Mucosa of rectum (tissue), 2 donors: ENCODE results near the gene SEPHS1.
"Not testable (repeated sequence)": the region's sequence is repeated elsewhere in the genome, so short reads cannot be mapped to it uniquely, and the experiment has no call there.

Experiments used
- H3K27ac ChIP-seq, 2 donors: one replicate each; pipeline ENCODE4 v1.7.0; 2013; ENCODE audit warnings: inconsistent platforms in 2 of 2, low read depth in 2 of 2, low read length in 2 of 2
- H3K27me3 ChIP-seq, 2 donors: one replicate each; pipeline ENCODE4 v1.7.0; 2013; ENCODE audit warnings: low read length in 2 of 2; ENCODE audit not compliant: control insufficient read depth in 2 of 2, insufficient read depth in 2 of 2
- H3K36me3 ChIP-seq, 2 donors: one replicate each; pipeline ENCODE4 v1.7.0; 2013; ENCODE audit warnings: low read length in 2 of 2; ENCODE audit not compliant: control insufficient read depth in 2 of 2, insufficient read depth in 2 of 2
- H3K4me1 ChIP-seq, 2 donors: one replicate each; pipeline ENCODE4 v1.7.0; 2013; ENCODE audit warnings: low read length in 2 of 2, mild to moderate bottlenecking in 1 of 2; ENCODE audit not compliant: control insufficient read depth in 2 of 2, insufficient read depth in 2 of 2
- H3K4me3 ChIP-seq, 2 donors: one replicate each; pipeline ENCODE4 v1.7.0; 2013; ENCODE audit warnings: low read length in 2 of 2
- H3K9ac ChIP-seq, 2 donors: one replicate each; pipeline ENCODE4 v1.7.0; 2013; ENCODE audit warnings: low read length in 2 of 2, low read depth in 1 of 2, mild to moderate bottlenecking in 1 of 2
- H3K9me3 ChIP-seq, 2 donors: one replicate each; pipeline ENCODE4 v1.7.0; 2013; ENCODE audit warnings: low read length in 2 of 2; ENCODE audit not compliant: control insufficient read depth in 2 of 2
- donor health status: healthy.
- donor health status: Normal muscosa, but diverticular disease.

Gene SEPHS1

GRCh38 chr10:13383399-13383761, 35.3 kb upstream of the SEPHS1 start:
- Histone ChIP-seq H3K4me3 (peak overlapping the region; percentile 73 to 74), H3K27me3 (peaks cover 0 to 3% of the 10 kb centered on the region in 2 donors), H3K36me3 (no peaks in the 10 kb centered on the region), H3K9ac (peak overlapping the region; percentile 54 to 71), H3K4me1 (peaks cover 5 to 15% of the 10 kb centered on the region in 2 donors), H3K27ac (peak overlapping the region; percentile 84 to 87), H3K9me3 (no peaks in the 10 kb centered on the region)

DNA sequence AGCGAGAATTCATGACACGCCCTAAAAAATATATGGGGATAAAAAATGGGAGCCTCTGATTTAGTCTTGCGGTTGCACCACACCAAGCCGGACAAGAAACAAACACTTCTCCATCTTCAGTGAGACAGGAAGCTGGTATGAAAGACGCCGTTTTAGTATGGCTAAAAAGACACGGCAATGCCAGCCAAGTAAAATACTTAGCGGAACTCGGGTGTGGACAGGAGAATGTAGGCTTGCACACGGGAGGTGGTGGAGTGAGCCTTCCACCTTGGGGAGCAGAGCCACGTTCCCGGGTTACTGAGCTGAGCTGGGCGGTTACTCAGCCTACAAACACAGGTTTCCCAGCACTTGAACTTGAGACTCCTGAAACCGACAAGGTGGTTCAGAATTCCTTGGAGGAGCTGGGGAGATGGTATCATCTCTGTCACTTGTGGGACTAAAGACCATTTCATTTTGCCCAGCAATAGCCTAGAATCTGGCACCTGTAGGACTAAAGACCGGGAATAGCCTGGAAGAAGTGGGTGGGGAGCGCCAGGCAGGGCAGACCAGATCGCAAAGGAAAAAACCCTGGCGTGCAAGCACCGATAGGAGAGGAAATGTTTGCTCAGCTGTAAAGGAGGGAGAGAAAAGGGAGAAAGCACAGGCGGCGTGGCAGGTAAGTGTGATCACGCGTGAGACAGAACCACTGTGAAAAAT, 34.8 kb upstream of the SEPHS1 start:
- Histone ChIP-seq H3K9me3 (no peaks in the 10 kb centered on the region), H3K36me3 (no peaks in the 10 kb centered on the region), H3K9ac (peak overlapping the region; percentile 54 to 71), H3K27me3 (peaks cover 0 to 3% of the 10 kb centered on the region in 2 donors), H3K27ac (peak overlapping the region; percentile 84 to 87), H3K4me3 (peak overlapping the region; percentile 73 to 74), H3K4me1 (peaks cover 5 to 15% of the 10 kb centered on the region in 2 donors)

DNA sequence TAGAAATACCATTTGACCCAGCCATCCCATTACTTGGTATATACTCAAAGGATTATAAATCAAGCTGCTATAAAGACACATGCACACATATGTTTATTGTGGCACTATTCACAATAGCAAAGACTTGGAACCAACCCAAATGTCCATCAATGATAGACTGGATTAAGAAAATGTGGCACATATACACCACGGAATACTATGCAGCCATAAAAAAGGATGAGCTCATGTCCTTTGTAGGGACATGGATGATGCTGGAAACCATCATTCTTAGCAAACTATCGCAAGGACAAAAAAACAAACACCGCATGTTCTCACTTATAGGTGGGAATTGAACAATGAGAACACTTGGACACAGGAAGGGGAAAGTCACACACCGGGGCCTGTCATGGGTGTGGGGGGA, 31.0 kb upstream of the SEPHS1 start:
- not testable (repeated sequence) for H3K36me3 ChIP-seq, H3K9me3 ChIP-seq, H3K9ac ChIP-seq, H3K4me3 ChIP-seq, H3K27ac ChIP-seq, H3K27me3 ChIP-seq
- H3K4me1 ChIP-seq: peaks cover 5 to 11% of the 10 kb centered on the region in 2 donors

GRCh38 chr10:13376746-13377145, 28.7 kb upstream of the SEPHS1 start:
- H3K27me3 ChIP-seq: no peaks in the 10 kb centered on the region
- no peaks in the 10 kb centered on the region for H3K9me3 ChIP-seq
- H3K9ac ChIP-seq: no peak overlapping the region
- H3K36me3 ChIP-seq: no peaks in the 10 kb centered on the region
- no peak overlapping the region for H3K4me3 ChIP-seq
- H3K27ac ChIP-seq: no peak overlapping the region
- H3K4me1 ChIP-seq: no peaks in the 10 kb centered on the region

DNA sequence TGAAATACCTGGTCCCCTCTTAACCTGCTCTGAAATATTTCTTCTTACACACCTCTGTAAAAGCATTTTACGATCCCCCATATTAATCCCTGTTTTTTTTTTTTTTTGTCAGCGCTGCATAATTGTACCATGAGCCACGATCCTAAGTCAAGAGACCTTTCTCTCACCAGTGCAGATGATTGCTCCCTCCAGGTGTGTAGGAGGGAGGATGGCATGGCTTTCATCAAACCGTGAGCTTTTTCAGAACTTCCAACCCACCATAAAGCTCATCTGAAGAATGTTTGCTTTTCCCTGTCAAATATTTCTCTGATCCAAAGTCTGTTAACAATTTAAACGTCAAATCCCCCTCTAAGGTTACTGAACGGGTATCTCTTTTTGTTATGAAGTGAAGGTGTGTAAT, 28.2 kb upstream of the SEPHS1 start:
- Histone ChIP-seq H3K27me3 (no peaks in the 10 kb centered on the region), H3K36me3 (no peaks in the 10 kb centered on the region), H3K4me3 (no peak overlapping the region), H3K9me3 (no peaks in the 10 kb centered on the region), H3K4me1 (no peaks in the 10 kb centered on the region), H3K9ac (no peak overlapping the region), H3K27ac (no peak overlapping the region)

- no peak overlapping the region for H3K27ac ChIP-seq
- H3K4me1 ChIP-seq: no peaks in the 10 kb centered on the region
- no peak overlapping the region for H3K4me3 ChIP-seq
- no peaks in the 10 kb centered on the region for H3K36me3 ChIP-seq
- no peaks in the 10 kb centered on the region for H3K27me3 ChIP-seq
- no peak overlapping the region for H3K9ac ChIP-seq
- no peaks in the 10 kb centered on the region for H3K9me3 ChIP-seq
Measured at GRCh38 chr10:13375791-13376190, 27.7 kb upstream of the SEPHS1 start.

DNA sequence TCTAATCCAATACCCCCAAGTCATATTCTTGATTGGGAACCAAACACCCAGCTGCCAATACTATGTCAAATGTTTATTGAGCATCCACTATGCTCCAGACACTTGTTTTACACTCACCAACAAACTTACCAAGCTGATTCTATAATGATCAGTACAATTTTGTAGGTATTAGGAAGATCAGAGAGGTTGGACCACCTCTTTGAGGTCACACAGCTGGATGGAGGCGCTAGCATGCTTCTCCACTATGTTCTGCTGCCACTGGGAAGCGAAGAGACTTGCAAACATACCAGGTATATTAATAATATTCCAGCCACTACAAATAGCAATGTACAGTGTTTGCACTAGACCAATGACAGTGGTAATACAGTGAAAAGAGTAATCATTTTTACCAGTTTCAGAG, 25.6 kb upstream of the SEPHS1 start:
- Histone ChIP-seq H3K4me3 (no peak overlapping the region), H3K27me3 (no peaks in the 10 kb centered on the region), H3K36me3 (no peaks in the 10 kb centered on the region), H3K9me3 (no peaks in the 10 kb centered on the region), H3K27ac (no peak overlapping the region), H3K9ac (no peak overlapping the region), H3K4me1 (no peaks in the 10 kb centered on the region)

DNA sequence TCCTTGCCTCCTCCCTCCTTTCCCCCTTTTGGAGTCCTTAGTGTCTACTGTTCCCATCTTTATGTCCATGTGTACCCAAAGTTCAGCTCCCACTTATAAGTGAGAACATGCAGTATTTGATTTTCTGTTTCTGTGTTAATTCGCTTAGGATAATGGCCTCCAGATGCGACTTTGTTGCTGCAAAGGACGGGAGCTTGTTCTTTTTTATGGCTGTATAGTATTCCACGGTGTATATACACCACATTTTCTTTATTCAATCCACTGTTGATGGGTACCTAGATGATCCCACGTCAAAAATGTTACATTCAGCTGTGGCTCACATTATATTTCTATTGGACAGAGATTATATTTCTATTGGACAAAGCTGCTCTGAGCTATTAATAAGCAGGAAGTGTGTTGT, 24.4 kb upstream of the SEPHS1 start:
- H3K9ac ChIP-seq: no peak overlapping the region
- no peak overlapping the region for H3K4me3 ChIP-seq
- H3K4me1 ChIP-seq: no peaks in the 10 kb centered on the region
- H3K27ac ChIP-seq: no peak overlapping the region
- H3K36me3 ChIP-seq: no peaks in the 10 kb centered on the region
- no peaks in the 10 kb centered on the region for H3K27me3 ChIP-seq
- H3K9me3 ChIP-seq: no peaks in the 10 kb centered on the region

- H3K4me1 ChIP-seq: no peaks in the 10 kb centered on the region
- H3K27ac ChIP-seq: no peak overlapping the region
- no peak overlapping the region for H3K4me3 ChIP-seq
- no peak overlapping the region for H3K9ac ChIP-seq
- no peaks in the 10 kb centered on the region for H3K27me3 ChIP-seq
- no peaks in the 10 kb centered on the region for H3K9me3 ChIP-seq
- no peaks in the 10 kb centered on the region for H3K36me3 ChIP-seq
Measured at GRCh38 chr10:13371897-13372470, 23.9 kb upstream of the SEPHS1 start.

DNA sequence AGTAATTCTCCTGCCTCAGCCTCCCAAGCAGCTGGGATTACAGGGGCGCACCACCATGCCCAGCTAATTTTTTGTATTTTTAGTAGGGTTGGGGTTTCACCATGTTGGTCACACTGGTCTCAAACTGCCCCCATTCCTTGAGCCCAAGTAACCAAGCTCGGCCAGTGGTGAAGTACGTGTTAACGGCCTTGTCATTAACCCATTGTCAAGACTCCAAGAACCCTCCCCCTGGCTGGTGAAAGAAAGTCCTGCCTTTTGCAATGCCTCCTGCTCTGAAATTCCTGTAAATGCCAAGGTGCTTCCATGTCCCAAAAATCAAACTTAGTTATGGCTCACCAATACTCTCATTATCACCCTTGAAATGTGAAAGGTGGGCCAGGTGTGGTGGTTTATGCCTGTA, 18.8 kb upstream of the SEPHS1 start:
- Histone ChIP-seq H3K9ac (no peak overlapping the region), H3K4me3 (no peak overlapping the region), H3K9me3 (no peaks in the 10 kb centered on the region), H3K36me3 (no peaks in the 10 kb centered on the region), H3K27ac (no peak overlapping the region), H3K4me1 (no peaks in the 10 kb centered on the region), H3K27me3 (no peaks in the 10 kb centered on the region)
